Lung (tissue), 12 donors: ENCODE results near the gene MAOA. TPM values are rescaled to one million over a fixed set of nuclear protein-coding genes. Genes with fewer than 3 reads are reported as not detected.
"Not testable (repeated sequence)": the region's sequence is repeated elsewhere in the genome, so short reads cannot be mapped to it uniquely, and the experiment has no call there.

Source experiments
- ATAC-seq: fragments of 200-7000 bp; cut with Tn5 transposase; one replicate; pipeline ENCODE4 v1.9.1; 2020; ENCODE audit warnings: moderate number of reproducible peaks; ENCODE audit not compliant: insufficient read depth, low FRiP score
- DNase-seq, 3 donors: peaks; one replicate each; pipeline ENCODE4 v3.0.0-alpha.2; 2013 to 2017
- H3K27ac ChIP-seq, 2 donors: one replicate each; pipeline ENCODE4 v1.5.1; 2013; ENCODE audit warnings: mild to moderate bottlenecking in 2 of 2, moderate library complexity in 2 of 2, control low read depth in 1 of 2, inconsistent platforms in 1 of 2, low read depth in 1 of 2, low read length in 1 of 2
- H3K27me3 ChIP-seq, 3 donors: one replicate each; pipeline ENCODE4 v1.5.1; 2013; ENCODE audit warnings: low read length in 2 of 3; ENCODE audit not compliant: control insufficient read depth in 3 of 3, insufficient read depth in 3 of 3
- H3K36me3 ChIP-seq, 4 donors: one replicate each; pipeline ENCODE4 v1.5.1; 2013; ENCODE audit warnings: low read length in 4 of 4, mild to moderate bottlenecking in 1 of 4, moderate library complexity in 1 of 4; ENCODE audit not compliant: control insufficient read depth in 4 of 4, insufficient read depth in 4 of 4
- H3K4me1 ChIP-seq, 5 donors: one replicate each; pipeline ENCODE4 v1.5.1; 2013; ENCODE audit warnings: low read length in 5 of 5, mild to moderate bottlenecking in 2 of 5, moderate library complexity in 1 of 5; ENCODE audit not compliant: control insufficient read depth in 5 of 5, insufficient read depth in 5 of 5
- H3K4me3 ChIP-seq: one replicate; pipeline ENCODE4 v1.5.1; 2013; ENCODE audit warnings: mild to moderate bottlenecking, control low read depth, moderate library complexity
- H3K9ac ChIP-seq, 2 donors: one replicate each; pipeline ENCODE4 v1.5.1; 2013; ENCODE audit warnings: low read length in 2 of 2, control low read depth in 1 of 2; ENCODE audit not compliant: insufficient read depth in 1 of 2
- H3K9me3 ChIP-seq, 4 donors: one replicate each; pipeline ENCODE4 v1.5.1; 2013; ENCODE audit warnings: low read length in 3 of 4, mild to moderate bottlenecking in 1 of 4, moderate library complexity in 1 of 4; ENCODE audit not compliant: control insufficient read depth in 4 of 4, insufficient read depth in 3 of 4
- CTCF ChIP-seq: IDR thresholded peaks from 2 replicates; pipeline ENCODE4 v1.5.1; 2012; ENCODE audit warnings: mild to moderate bottlenecking; ENCODE audit errors: control extremely low read depth, extremely low read depth
- WGBS, 2 donors: extraction: QIAGEN DNeasy Blood & Tissue Kit; methylation state at CpG; one replicate each; pipeline ENCODE4 v1.1.7; 2013; 5-methylcytosine and 5-hydroxymethylcytosine counted together
- polyA plus RNA-seq, 2 donors: library from polyadenylated mRNA; stranded (reverse); fragments of 200-250 nt; gene quantifications; one replicate each; pipeline ENCODE4 v1.2.1, GENCODE V29; 2013
- total RNA-seq, 2 donors: library from RNA; depleted of rRNA in 1 of 2; stranded (reverse); fragments of >200 nt in 1 of 2; gene quantifications; one replicate each; pipeline ENCODE4 v1.2.1, GENCODE V29; 2014 to 2021
- donor health status: control.
- donor health status: control.
- donor health status: Bipolar disorder and iron deficiency.
- donor health status: healthy.
- donor health status: DM: yes; HTN: yes; CAD: no.

MAOA gene
- total and polyA plus RNA-seq, 4 donors = 70.0 to 187 (median 117) TPM

GRCh38 chrX:43618366-43619205 is 37.5 kb upstream of the MAOA start:
- Histone ChIP-seq H3K36me3 (no peaks in the 10 kb centered on the region), H3K4me1 (peaks cover 0 to 10% (median 0%) of the 10 kb centered on the region in 5 donors), H3K9ac (no peak overlapping the region), H3K27ac (no peak overlapping the region), H3K4me3 (no peak overlapping the region), H3K27me3 (peaks cover 0 to 4% (median 3%) of the 10 kb centered on the region in 3 donors), H3K9me3 (peaks cover 0 to under 1% (median 0%) of the 10 kb centered on the region in 4 donors)
- TF ChIP-seq CTCF = no peak
- DNase-seq (no peak), ATAC-seq (no peak)
- WGBS, 2 donors = 62 to 84% methylated on average over 3 of the region's 3 CpGs

- H3K9ac ChIP-seq, DNase-seq, H3K36me3 ChIP-seq, H3K9me3 ChIP-seq, H3K4me3 ChIP-seq, H3K27me3 ChIP-seq, ATAC-seq, H3K4me1 ChIP-seq, H3K27ac ChIP-seq: not testable (repeated sequence)
- 52 to 75% methylated on average over 2 of the region's 2 CpGs for WGBS, 2 donors
Observed at GRCh38 chrX:43619861-43620260, 36.2 kb upstream of the MAOA start.

GRCh38 chrX:43627147-43627546 is 29.0 kb upstream of the MAOA start:
- H3K9me3 ChIP-seq = peaks cover 0 to 3% (median 0%) of the 10 kb centered on the region in 4 donors
- H3K9ac ChIP-seq = no peak overlapping the region
- DNase-seq (no peak), ATAC-seq (no peak)
- H3K27me3 ChIP-seq = peaks cover 0 to 9% (median 0%) of the 10 kb centered on the region in 3 donors
- no peaks in the 10 kb centered on the region for H3K36me3 ChIP-seq
- no peak overlapping the region for H3K4me3 ChIP-seq
- peaks cover 0 to 14% (median 0%) of the 10 kb centered on the region in 5 donors for H3K4me1 ChIP-seq
- no peak overlapping the region for H3K27ac ChIP-seq
- TF ChIP-seq CTCF = no peak

DNA sequence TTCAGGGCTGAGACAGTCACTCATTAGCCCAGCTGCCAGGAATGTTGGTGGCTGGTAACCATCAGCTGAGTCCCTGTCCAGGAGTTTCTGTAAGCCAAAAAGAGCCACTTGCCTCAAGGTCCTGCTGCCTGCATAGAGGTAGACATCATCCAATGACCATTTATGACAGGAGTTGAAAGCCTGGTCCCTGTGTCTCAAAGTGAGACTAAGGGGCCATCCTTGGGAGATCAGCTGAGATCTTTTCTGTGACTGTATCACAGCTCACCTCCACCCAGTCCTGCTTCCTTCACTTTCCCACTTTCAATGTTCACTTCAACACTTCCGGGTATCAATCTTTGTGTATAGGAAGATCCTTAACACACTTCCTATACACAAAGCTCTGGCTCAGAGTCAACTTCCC is 28.4 kb upstream of the MAOA start:
- peaks cover 0 to 9% (median 0%) of the 10 kb centered on the region in 3 donors for H3K27me3 ChIP-seq
- WGBS, 2 donors = 67 to 74% methylated on average over 1 of the region's 1 CpG
- H3K36me3 ChIP-seq = no peaks in the 10 kb centered on the region
- H3K27ac ChIP-seq = no peak overlapping the region
- ATAC-seq (no peak), DNase-seq (no peak)
- no peak overlapping the region for H3K4me3 ChIP-seq
- H3K4me1 ChIP-seq = peaks cover 0 to 14% (median 0%) of the 10 kb centered on the region in 5 donors
- H3K9me3 ChIP-seq = peaks cover 0 to 3% (median 0%) of the 10 kb centered on the region in 4 donors
- H3K9ac ChIP-seq = no peak overlapping the region
- TF ChIP-seq CTCF = no peak
